HepG2 (cell line): ENCODE data around the gene B3GALT6. TPM values are rescaled to one million over a fixed set of nuclear protein-coding genes. Genes with fewer than 3 reads are reported as not detected.
A peak's percentile ranks its signal among the peaks of the same experiment; 100 is the strongest.

Experiments
- ATAC-seq: fragments of 200-7000 bp; cut with Tn5 transposase; 3 replicates; pipeline ENCODE4 v1.9.1; 2020; ENCODE audit warnings: mild to moderate bottlenecking, moderate library complexity
- BruUV-seq: library from RNA; stranded (reverse); fragments of 400-500 nt; replicated peaks from 2 replicates; lab custom pipeline; 2021; lab: Mats Ljungman, UMichigan
- CTCF ChIA-PET: fragments of 300-600 bp; formaldehyde crosslinking; extraction: SDS; loops from one replicate; lab custom pipeline; 2021; ENCODE audit warnings: low total read pairs, inconsistent platforms, low intra/inter-chr PET ratio; lab: Yijun Ruan, JAX
- POLR2A ChIA-PET: fragments of 350-600 bp; sonication (Branson Sonifier 250); formaldehyde crosslinking; loops from one replicate; lab custom pipeline; 2020; ENCODE audit warnings: antibody characterized with exemption, inconsistent platforms; lab: Yijun Ruan, JAX
- DNase-seq: peaks from one replicate; pipeline ENCODE4 v3.0.0-alpha.2; 2015; ENCODE audit warnings: low spot score
- FAIRE-seq: peaks from 3 replicates; lab custom pipeline; 2011; peaks lifted over from hg19 to GRCh38; lab: Jason Lieb, UNC
- H2AFZ ChIP-seq: one replicate; pipeline ENCODE4 v1.6.1; 2011; ENCODE audit warnings: low read length, inconsistent platforms
- H3K27ac ChIP-seq: fragments of 300-600 bp; 3 replicates; pipeline ENCODE4 v1.8.0; 2011; ENCODE audit warnings: mixed run types, mild to moderate bottlenecking, mixed read lengths, low read length, inconsistent platforms; ENCODE audit not compliant: insufficient read depth; ENCODE audit errors: extremely low read length
- H3K27me3 ChIP-seq, 2 experiments: fragments of 200-600 bp in 1 of 2; 2 replicates in 1 of 2; 3 replicates in 1 of 2; pipeline versions ENCODE4 v1.6.0 to v1.8.0; 2011; ENCODE audit warnings: low read length in 2 of 2, mild to moderate bottlenecking in 2 of 2, moderate library complexity in 2 of 2, inconsistent platforms in 1 of 2; ENCODE audit not compliant: insufficient read depth in 2 of 2, control insufficient read depth in 1 of 2
- H3K36me3 ChIP-seq, 2 experiments: fragments of 200-600 bp in 1 of 2; replicated peaks in 1 of 2; 2 replicates in 1 of 2; 3 replicates in 1 of 2; pipeline versions ENCODE4 v1.5.1 to v1.8.0; 2011; ENCODE audit warnings: low read length in 2 of 2, inconsistent platforms in 1 of 2; ENCODE audit not compliant: insufficient read depth in 2 of 2, control insufficient read depth in 1 of 2
- H3K4me1 ChIP-seq: 2 replicates; pipeline ENCODE4 v1.5.1; 2012; ENCODE audit warnings: low read length, inconsistent platforms; ENCODE audit not compliant: insufficient read depth
- H3K4me2 ChIP-seq: 2 replicates; pipeline ENCODE4 v1.6.0; 2011; ENCODE audit warnings: low read depth, low read length, inconsistent platforms
- H3K4me3 ChIP-seq, 3 experiments: fragments of 200-600 bp in 1 of 3; sonication (generic), shearing (Covaris generic) in 1 of 3; replicated peaks in 1 of 3; 2 replicates each; pipeline ENCODE4 v1.5.1; 2011 to 2016; ENCODE audit warnings: low read length in 3 of 3, inconsistent platforms in 2 of 3, low read depth in 2 of 3, mild to moderate bottlenecking in 2 of 3, control low read depth in 1 of 3, mixed read lengths in 1 of 3; ENCODE audit not compliant: insufficient read depth in 1 of 3
- H3K79me2 ChIP-seq: one replicate; pipeline ENCODE4 v1.6.1; 2011; ENCODE audit warnings: low read length, inconsistent platforms; ENCODE audit not compliant: insufficient read depth
- H3K9ac ChIP-seq: 2 replicates; pipeline ENCODE4 v1.6.0; 2011; ENCODE audit warnings: mild to moderate bottlenecking, low read depth, low read length, inconsistent platforms; ENCODE audit not compliant: insufficient read depth
- H3K9me3 ChIP-seq: 2 replicates; pipeline ENCODE4 v1.5.1; 2012; ENCODE audit warnings: mild to moderate bottlenecking, low read length
- H4K20me1 ChIP-seq: 2 replicates; pipeline ENCODE4 v1.6.0; 2011; ENCODE audit warnings: inconsistent platforms, mild to moderate bottlenecking, low read length, moderate library complexity; ENCODE audit not compliant: insufficient read depth
- FOXK2 ChIP-seq: fragments of 450-650 bp; IDR thresholded peaks from 2 replicates; pipeline ENCODE4 v1.6.1; 2016
- HES4 ChIP-seq: sonication (generic); formaldehyde crosslinking; IDR thresholded peaks from 2 replicates; pipeline ENCODE4 v1.9.0; 2021; ENCODE audit warnings: mild to moderate bottlenecking, missing genetic modification reagents, borderline replicate concordance
- KLF9 ChIP-seq: IDR thresholded peaks from 2 replicates; pipeline ENCODE4 v1.6.1; 2016; ENCODE audit warnings: low read depth
- MXD1 ChIP-seq: sonication (generic); formaldehyde crosslinking; IDR thresholded peaks from 2 replicates; pipeline ENCODE4 v1.4.0; 2020; ENCODE audit warnings: mild to moderate bottlenecking, missing genetic modification reagents
- MXI1 ChIP-seq: IDR thresholded peaks from 3 replicates; pipeline ENCODE4 v1.6.1; 2012; ENCODE audit warnings: low read depth, low read length, inconsistent platforms, borderline replicate concordance
- NAIF1 ChIP-seq: sonication (generic); formaldehyde crosslinking; IDR thresholded peaks from 2 replicates; pipeline ENCODE4 v1.5.0; 2020; ENCODE audit warnings: mild to moderate bottlenecking, missing genetic modification reagents, borderline replicate concordance
- NPAS2 ChIP-seq: sonication (generic); formaldehyde crosslinking; IDR thresholded peaks from 2 replicates; pipeline ENCODE4 v1.8.0; 2022; ENCODE audit warnings: mild to moderate bottlenecking, missing genetic modification reagents, borderline replicate concordance
- ONECUT2 ChIP-seq: sonication (generic); formaldehyde crosslinking; IDR thresholded peaks from 2 replicates; pipeline ENCODE4 v1.4.0; 2020; ENCODE audit warnings: missing genetic modification reagents
- PHF8 ChIP-seq: sonication (generic); formaldehyde crosslinking; IDR thresholded peaks from 2 replicates; pipeline ENCODE4 v1.5.0; 2020; ENCODE audit warnings: missing genetic modification reagents
- PRPF4 ChIP-seq: fragments of 200-400 bp; formaldehyde crosslinking; IDR thresholded peaks from 2 replicates; pipeline ENCODE4 v1.6.1; 2016; ENCODE audit warnings: low read length, low read depth; ENCODE audit not compliant: poor library complexity, severe bottlenecking
- SMAD1 ChIP-seq: sonication (generic); formaldehyde crosslinking; IDR thresholded peaks from 2 replicates; pipeline ENCODE4 v1.4.0; 2020; ENCODE audit warnings: missing genetic modification reagents, low read depth, mild to moderate bottlenecking, borderline replicate concordance
- WIZ ChIP-seq: sonication (generic); formaldehyde crosslinking; IDR thresholded peaks from 2 replicates; pipeline ENCODE4 v1.5.1; 2020; ENCODE audit warnings: mild to moderate bottlenecking, missing genetic modification reagents
- XBP1 ChIP-seq: sonication (generic); formaldehyde crosslinking; IDR thresholded peaks from 2 replicates; pipeline ENCODE4 v1.5.0; 2020; ENCODE audit warnings: missing genetic modification reagents
- ZKSCAN8 ChIP-seq: IDR thresholded peaks from 2 replicates; pipeline ENCODE4 v1.6.1; 2016; ENCODE audit warnings: borderline replicate concordance, missing genetic modification reagents, missing compliant biosample characterization
- ZNF441 ChIP-seq: sonication (generic); formaldehyde crosslinking; IDR thresholded peaks from 2 replicates; pipeline ENCODE4 v1.7.0; 2021; ENCODE audit warnings: missing genetic modification reagents, borderline replicate concordance
- ZNF446 ChIP-seq: sonication (generic); formaldehyde crosslinking; IDR thresholded peaks from 2 replicates; pipeline ENCODE4 v1.5.0; 2020; ENCODE audit warnings: mild to moderate bottlenecking, missing genetic modification reagents
- ZNF451 ChIP-seq: sonication (generic); formaldehyde crosslinking; IDR thresholded peaks from 2 replicates; pipeline ENCODE4 v1.5.0; 2020; ENCODE audit warnings: mild to moderate bottlenecking, missing genetic modification reagents
- ZNF543 ChIP-seq: sonication (generic); formaldehyde crosslinking; IDR thresholded peaks from 2 replicates; pipeline ENCODE4 v1.4.0; 2020; ENCODE audit warnings: mild to moderate bottlenecking, missing genetic modification reagents
- ZNF782 ChIP-seq: sonication (generic); formaldehyde crosslinking; IDR thresholded peaks from 2 replicates; pipeline ENCODE4 v1.4.0; 2020; ENCODE audit warnings: missing genetic modification reagents, mild to moderate bottlenecking, borderline replicate concordance
- WGBS: methylation state at CpG from one replicate; pipeline ENCODE4 v1.1.6; 2017; ENCODE audit warnings: low lambda C conversion rate; 5-methylcytosine and 5-hydroxymethylcytosine counted together
- in situ Hi-C: cut with HindIII; loops from 2 replicates; pipeline ENCODE4 v1.10.0; 2017; ENCODE audit warnings: low pct_unique_long_range_greater_than_20kb; ENCODE audit not compliant: extremely low pct_ligation_motif_present
- intact Hi-C: fragments of 100-400 bp; cut with micrococcal nuclease; formaldehyde crosslinking; loops from one replicate; pipeline ENCODE4 v1.10.0; 2022; ENCODE audit not compliant: unreplicated experiment
- polyA plus RNA-seq, 8 experiments: library from polyadenylated mRNA; depleted of rRNA in 3 of 8; stranded (reverse) in 7 of 8; unstranded in 1 of 8; fragments of >200 nt; fragmentation: Illumina TruSeq in 4 of 8; extraction: Trizol in 4 of 8; gene quantifications; 2 replicates each; pipeline versions ENCODE4 v1.2.1 to v1.2.3, GENCODE V29; 2011 to 2016; ENCODE audit warnings: low read depth in 4 of 8, missing spikeins in 1 of 8, mixed read lengths in 1 of 8; ENCODE audit not compliant: insufficient read depth in 1 of 8
- total RNA-seq, 5 experiments: library from RNA; depleted of rRNA; stranded (reverse); fragments of >200 nt; fragmentation: Illumina TruSeq; extraction: Trizol; gene quantifications; 2 replicates each; pipeline ENCODE4 v1.2.3, GENCODE V29; 2016; ENCODE audit warnings: low read depth in 1 of 5
- TF ChIP-seq, protein P1 (sequence below): sonication (generic); formaldehyde crosslinking; IDR thresholded peaks from 2 replicates; pipeline ENCODE4 v1.5.0; 2020; ENCODE audit warnings: mild to moderate bottlenecking, missing genetic modification reagents, borderline replicate concordance
- TF ChIP-seq, protein P2 (sequence below): IDR thresholded peaks from 2 replicates; pipeline ENCODE4 v1.6.1; 2012; ENCODE audit warnings: inconsistent platforms

B3GALT6 gene
- total and polyA plus RNA-seq, 2 of the 13 experiments (the other 11 are each of a cell fraction or from before 2014, with no cell fraction given), result 3.9 to 14.2 TPM

DNA sequence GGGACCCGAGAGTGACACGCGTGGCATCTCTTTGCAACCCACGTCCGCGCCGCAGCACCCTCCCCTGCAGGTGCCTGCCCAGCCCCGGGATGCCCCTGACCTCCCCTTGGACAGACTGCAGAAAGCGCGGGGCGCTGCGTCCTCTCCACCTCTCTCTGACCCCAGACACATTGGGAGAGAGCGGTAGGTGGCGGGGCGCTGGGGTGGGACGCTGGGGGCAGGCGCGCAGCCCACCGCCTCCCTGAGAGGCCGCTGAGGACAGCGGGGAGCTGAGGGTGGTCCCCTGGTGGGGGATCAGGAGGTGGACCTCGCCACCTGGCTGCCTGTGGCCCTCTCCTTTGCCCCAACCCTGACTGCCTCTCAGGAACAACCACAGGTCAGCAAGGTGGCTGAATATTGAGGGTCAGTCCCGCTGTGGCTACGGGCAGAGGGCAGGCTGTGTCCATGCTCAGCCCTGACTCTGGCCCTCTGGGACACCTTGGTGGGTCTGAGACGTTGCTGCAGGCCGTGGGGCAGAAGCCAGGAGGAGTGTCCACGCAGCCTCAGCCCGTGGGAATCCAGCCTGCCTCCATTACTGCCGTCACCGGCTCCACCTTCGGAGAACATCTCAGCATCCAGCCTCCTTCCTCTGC, 42.4 kb downstream of the B3GALT6 start:
- FAIRE-seq (no peak), DNase-seq (no peak), ATAC-seq (peak; percentile 71)
- Histone ChIP-seq H3K4me3 (peak overlapping the region; percentile 59 to 79 (median 70)), H3K4me1 (peaks cover 59% of the 10 kb centered on the region), H3K79me2 (peaks cover 37% of the 10 kb centered on the region), H4K20me1 (peaks cover 21% of the 10 kb centered on the region; the same call in 1 of the 2 replicates), H3K9ac (peak overlapping the region; percentile 81), H3K27ac (peak overlapping the region; percentile 64), H3K4me2 (peak overlapping the region; percentile 79), H3K27me3 (no peaks in the 10 kb centered on the region; a peak in 1 of 5 replicates), H2AFZ (no peak overlapping the region), H3K36me3 (peaks cover 4 to 10% of the 10 kb centered on the region in 2 experiments; a peak in 1 of 5 replicates), H3K9me3 (no peaks in the 10 kb centered on the region)
- ChIA-PET CTCF (no interaction called here), POLR2A (interaction anchor here (0.6 to 2.2 kb wide), 11 partner anchors 7 to 273 kb away, joined by 3 to 11 read pairs (median 4); partner anchors contain the start of gene SDF4)
- in situ Hi-C loops, result no loop called here
- 0% methylated on average over 2 of the region's 31 CpGs for WGBS
- no TSS peak for BruUV-seq
- intact Hi-C loops, result no loop called here
- TF ChIP-seq HES4 (peak; percentile 61; the same call in 1 of the 2 replicates), ZNF451 (no peak; the same call in 1 of the 2 replicates), KLF9 (no peak), MXI1 (no peak), NPAS2 (no peak), SMAD1 (CRISPR knock-in tag) (no peak), XBP1 (CRISPR knock-in tag) (no peak), FOXK2 (no peak), MXD1 (CRISPR knock-in tag) (no peak), ZNF441 (0 out of 2 replicates have a peak, but pooled peaks have one; percentile 6), ZNF446 (CRISPR knock-in tag) (0 out of 2 replicates have a peak, but pooled peaks have one; percentile 39), WIZ (CRISPR knock-in tag) (no peak), ZKSCAN8 (no peak), PRPF4 (no peak), NAIF1 (0 out of 2 replicates have a peak, but pooled peaks have one; percentile 9), ZNF543 (0 out of 2 replicates have a peak, but pooled peaks have one; percentile 39), ZNF782 (CRISPR knock-in tag) (no peak), ONECUT2 (no peak), PHF8 (CRISPR knock-in tag) (no peak)
- TF ChIP-seq, protein P1, sequence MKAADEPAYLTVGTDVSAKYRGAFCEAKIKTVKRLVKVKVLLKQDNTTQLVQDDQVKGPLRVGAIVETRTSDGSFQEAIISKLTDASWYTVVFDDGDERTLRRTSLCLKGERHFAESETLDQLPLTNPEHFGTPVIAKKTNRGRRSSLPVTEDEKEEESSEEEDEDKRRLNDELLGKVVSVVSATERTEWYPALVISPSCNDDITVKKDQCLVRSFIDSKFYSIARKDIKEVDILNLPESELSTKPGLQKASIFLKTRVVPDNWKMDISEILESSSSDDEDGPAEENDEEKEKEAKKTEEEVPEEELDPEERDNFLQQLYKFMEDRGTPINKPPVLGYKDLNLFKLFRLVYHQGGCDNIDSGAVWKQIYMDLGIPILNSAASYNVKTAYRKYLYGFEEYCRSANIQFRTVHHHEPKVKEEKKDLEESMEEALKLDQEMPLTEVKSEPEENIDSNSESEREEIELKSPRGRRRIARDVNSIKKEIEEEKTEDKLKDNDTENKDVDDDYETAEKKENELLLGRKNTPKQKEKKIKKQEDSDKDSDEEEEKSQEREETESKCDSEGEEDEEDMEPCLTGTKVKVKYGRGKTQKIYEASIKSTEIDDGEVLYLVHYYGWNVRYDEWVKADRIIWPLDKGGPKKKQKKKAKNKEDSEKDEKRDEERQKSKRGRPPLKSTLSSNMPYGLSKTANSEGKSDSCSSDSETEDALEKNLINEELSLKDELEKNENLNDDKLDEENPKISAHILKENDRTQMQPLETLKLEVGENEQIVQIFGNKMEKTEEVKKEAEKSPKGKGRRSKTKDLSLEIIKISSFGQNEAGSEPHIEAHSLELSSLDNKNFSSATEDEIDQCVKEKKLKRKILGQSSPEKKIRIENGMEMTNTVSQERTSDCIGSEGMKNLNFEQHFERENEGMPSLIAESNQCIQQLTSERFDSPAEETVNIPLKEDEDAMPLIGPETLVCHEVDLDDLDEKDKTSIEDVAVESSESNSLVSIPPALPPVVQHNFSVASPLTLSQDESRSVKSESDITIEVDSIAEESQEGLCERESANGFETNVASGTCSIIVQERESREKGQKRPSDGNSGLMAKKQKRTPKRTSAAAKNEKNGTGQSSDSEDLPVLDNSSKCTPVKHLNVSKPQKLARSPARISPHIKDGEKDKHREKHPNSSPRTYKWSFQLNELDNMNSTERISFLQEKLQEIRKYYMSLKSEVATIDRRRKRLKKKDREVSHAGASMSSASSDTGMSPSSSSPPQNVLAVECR (CRISPR knock-in tag), result peak; percentile 6; the same call in 1 of the 2 replicates
- TF ChIP-seq, protein P2, sequence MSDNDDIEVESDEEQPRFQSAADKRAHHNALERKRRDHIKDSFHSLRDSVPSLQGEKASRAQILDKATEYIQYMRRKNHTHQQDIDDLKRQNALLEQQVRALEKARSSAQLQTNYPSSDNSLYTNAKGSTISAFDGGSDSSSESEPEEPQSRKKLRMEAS, result no peak
